Esophagus squamous epithelium (tissue), 5 donors: Measurements from ENCODE around the gene SLC6A9. TPM values are rescaled to one million over a fixed set of nuclear protein-coding genes. Genes with fewer than 3 reads are reported as not detected.
A peak's percentile ranks its signal among the peaks of the same experiment; 100 is the strongest.

ENCODE experiments used
- DNase-seq: peaks from one replicate; lab custom pipeline; 2025; lab: John Stamatoyannopoulos, UW
- H3K27ac ChIP-seq, 4 donors: fragments of 200-600 bp; sonication (generic); one replicate each; pipeline ENCODE4 v1.5.1; 2016 to 2019; ENCODE audit warnings: mild to moderate bottlenecking in 1 of 4
- H3K27me3 ChIP-seq, 4 donors: fragments of 200-600 bp; sonication (generic); 1 replicate in 3 of 4; 2 replicates in 1 of 4; pipeline versions ENCODE4 v1.5.1 to v1.6.0; 2017 to 2021; ENCODE audit warnings: antibody characterized with exemption in 1 of 4
- H3K36me3 ChIP-seq, 3 donors: fragments of 200-600 bp; sonication (generic); one replicate each; pipeline ENCODE4 v1.5.1; 2016 to 2019
- H3K4me1 ChIP-seq, 3 donors: fragments of 200-600 bp; sonication (generic); one replicate each; pipeline ENCODE4 v1.5.1; 2017 to 2019
- H3K4me3 ChIP-seq, 4 donors: fragments of 200-600 bp; sonication (generic); 1 replicate in 3 of 4; 2 replicates in 1 of 4; pipeline ENCODE4 v1.5.1; 2016 to 2019; ENCODE audit warnings: mild to moderate bottlenecking in 2 of 4, moderate library complexity in 1 of 4
- H3K9me3 ChIP-seq, 3 donors: fragments of 200-600 bp; sonication (generic); one replicate each; pipeline ENCODE4 v1.5.1; 2016 to 2019
- POLR2A ChIP-seq, 4 donors: fragments of 450-650 bp; IDR thresholded peaks; one replicate each; pipeline ENCODE4 v1.6.1; 2017; ENCODE audit warnings: antibody characterized with exemption in 4 of 4, mild to moderate bottlenecking in 4 of 4, moderate library complexity in 3 of 4
- WGBS, 2 donors: methylation state at CpG; one replicate each; pipeline ENCODE4 v1.1.5; 2018; 5-methylcytosine and 5-hydroxymethylcytosine counted together
- intact Hi-C: fragments of 100-400 bp; cut with DNase I; formaldehyde crosslinking; loops from one replicate; pipeline ENCODE4 v1.15.0; 2022
- total RNA-seq, 4 donors: library from RNA; depleted of rRNA; stranded (reverse); fragments of >200 nt; gene quantifications; one replicate each; pipeline ENCODE4 v1.1.0, GENCODE V29; 2016
- TF ChIP-seq, protein P1 (sequence below), 6 experiments: fragments of 450-650 bp in 4 of 6; fragments of 200-600 bp in 2 of 6; sonication (generic) in 2 of 6; IDR thresholded peaks; one replicate each; pipeline ENCODE4 v1.5.1; 2016 to 2019; ENCODE audit warnings: antibody characterized with exemption in 6 of 6, mild to moderate bottlenecking in 4 of 6, moderate library complexity in 4 of 6
- donor health status: DM: yes; HTN: yes; CAD: no.

The SLC6A9 gene
- total RNA-seq, 4 donors from 2014 or later = 10.4 to 40.0 (median 23.2) TPM

DNA sequence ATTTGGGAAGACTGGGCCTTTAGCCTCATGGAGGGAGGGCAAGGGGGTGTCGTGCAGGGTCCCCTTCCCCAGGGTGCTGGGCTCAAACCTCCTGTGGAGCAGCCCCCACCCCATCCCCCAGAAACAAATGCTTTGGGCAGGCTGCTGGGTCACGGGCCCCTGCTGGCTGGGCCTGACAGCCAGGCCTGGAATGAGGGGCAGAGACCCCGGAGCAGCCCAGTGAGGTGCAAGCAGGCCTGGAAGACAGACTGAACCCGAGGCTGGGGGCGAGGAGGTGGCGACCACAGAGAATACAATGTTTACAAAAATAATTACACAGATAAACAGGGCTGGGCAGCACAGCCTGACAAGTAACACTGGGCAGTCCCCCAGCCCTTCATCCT lies 34.5 kb downstream of the SLC6A9 start:
- peaks cover 5 to 41% (median 12%) of the 10 kb centered on the region in 3 donors for H3K4me1 ChIP-seq
- peaks cover 0 to 47% (median 0%) of the 10 kb centered on the region in 3 donors for H3K36me3 ChIP-seq
- WGBS, 2 donors = 58 to 88% methylated on average over 2 to 4 of the region's 6 CpGs
- H3K9me3 ChIP-seq = no peaks in the 10 kb centered on the region
- H3K4me3 ChIP-seq = no peak overlapping the region
- DNase-seq = no peak
- intact Hi-C loops = no loop called here
- TF ChIP-seq, protein P1, sequence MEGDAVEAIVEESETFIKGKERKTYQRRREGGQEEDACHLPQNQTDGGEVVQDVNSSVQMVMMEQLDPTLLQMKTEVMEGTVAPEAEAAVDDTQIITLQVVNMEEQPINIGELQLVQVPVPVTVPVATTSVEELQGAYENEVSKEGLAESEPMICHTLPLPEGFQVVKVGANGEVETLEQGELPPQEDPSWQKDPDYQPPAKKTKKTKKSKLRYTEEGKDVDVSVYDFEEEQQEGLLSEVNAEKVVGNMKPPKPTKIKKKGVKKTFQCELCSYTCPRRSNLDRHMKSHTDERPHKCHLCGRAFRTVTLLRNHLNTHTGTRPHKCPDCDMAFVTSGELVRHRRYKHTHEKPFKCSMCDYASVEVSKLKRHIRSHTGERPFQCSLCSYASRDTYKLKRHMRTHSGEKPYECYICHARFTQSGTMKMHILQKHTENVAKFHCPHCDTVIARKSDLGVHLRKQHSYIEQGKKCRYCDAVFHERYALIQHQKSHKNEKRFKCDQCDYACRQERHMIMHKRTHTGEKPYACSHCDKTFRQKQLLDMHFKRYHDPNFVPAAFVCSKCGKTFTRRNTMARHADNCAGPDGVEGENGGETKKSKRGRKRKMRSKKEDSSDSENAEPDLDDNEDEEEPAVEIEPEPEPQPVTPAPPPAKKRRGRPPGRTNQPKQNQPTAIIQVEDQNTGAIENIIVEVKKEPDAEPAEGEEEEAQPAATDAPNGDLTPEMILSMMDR (IDR thresholded peaks at IDR 0.05) = no peak
- no peak for TF ChIP-seq POLR2A (IDR thresholded peaks at IDR 0.05)
- H3K27me3 ChIP-seq = no peaks in the 10 kb centered on the region
- peak overlapping the region in 1 of 4 donors; percentile 16 for H3K27ac ChIP-seq

DNA sequence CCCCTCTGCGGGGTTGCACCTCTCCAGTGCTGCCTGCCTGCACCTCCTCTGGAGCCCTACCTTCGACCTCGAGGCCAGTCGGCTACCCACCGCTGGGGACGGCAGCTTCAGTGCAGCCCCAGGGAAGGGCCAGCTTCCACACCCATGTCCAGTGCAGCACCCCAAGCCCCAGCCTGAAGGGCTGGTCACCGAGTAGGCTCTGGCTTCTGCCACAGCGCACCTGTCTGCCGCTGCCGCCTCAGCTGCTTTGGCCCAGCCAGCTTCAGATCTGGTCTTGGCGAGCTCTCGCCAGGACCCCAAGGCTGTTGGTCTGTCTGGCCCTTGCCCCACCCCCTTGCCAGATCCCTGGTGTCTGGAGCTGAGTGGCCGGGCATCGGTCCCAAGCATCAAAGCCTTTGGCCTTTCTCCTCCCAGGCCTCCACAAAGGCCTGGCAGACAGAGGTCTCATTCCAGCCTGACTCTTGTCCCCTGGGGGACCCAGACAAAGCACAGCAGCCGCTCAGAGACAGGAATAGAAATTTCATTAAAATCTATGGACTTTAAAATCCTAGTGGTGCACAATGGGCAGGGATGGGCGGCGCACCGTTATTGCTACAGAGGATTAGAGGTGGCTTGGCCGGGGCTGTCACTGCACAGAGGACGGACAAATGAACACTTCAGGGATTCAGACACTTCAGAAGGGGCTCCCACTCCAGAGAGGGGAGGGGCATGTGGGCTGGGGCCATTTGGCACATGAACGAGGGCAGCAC lies 35.1 kb downstream of the SLC6A9 start:
- Histone ChIP-seq H3K4me3 (no peak overlapping the region), H3K36me3 (peaks cover 0 to 42% (median 0%) of the 10 kb centered on the region in 3 donors), H3K27me3 (no peaks in the 10 kb centered on the region), H3K27ac (peak overlapping the region in 1 of 4 donors; percentile 16), H3K4me1 (peaks cover 7 to 47% (median 12%) of the 10 kb centered on the region in 3 donors), H3K9me3 (no peaks in the 10 kb centered on the region)
- no peak for TF ChIP-seq POLR2A (IDR thresholded peaks at IDR 0.05)
- TF ChIP-seq, protein P1 (IDR thresholded peaks at IDR 0.05) = no peak
- 55 to 83% methylated on average over 5 to 14 of the region's 21 CpGs for WGBS, 2 donors
- no peak for DNase-seq
- intact Hi-C loops = no loop called here

DNA sequence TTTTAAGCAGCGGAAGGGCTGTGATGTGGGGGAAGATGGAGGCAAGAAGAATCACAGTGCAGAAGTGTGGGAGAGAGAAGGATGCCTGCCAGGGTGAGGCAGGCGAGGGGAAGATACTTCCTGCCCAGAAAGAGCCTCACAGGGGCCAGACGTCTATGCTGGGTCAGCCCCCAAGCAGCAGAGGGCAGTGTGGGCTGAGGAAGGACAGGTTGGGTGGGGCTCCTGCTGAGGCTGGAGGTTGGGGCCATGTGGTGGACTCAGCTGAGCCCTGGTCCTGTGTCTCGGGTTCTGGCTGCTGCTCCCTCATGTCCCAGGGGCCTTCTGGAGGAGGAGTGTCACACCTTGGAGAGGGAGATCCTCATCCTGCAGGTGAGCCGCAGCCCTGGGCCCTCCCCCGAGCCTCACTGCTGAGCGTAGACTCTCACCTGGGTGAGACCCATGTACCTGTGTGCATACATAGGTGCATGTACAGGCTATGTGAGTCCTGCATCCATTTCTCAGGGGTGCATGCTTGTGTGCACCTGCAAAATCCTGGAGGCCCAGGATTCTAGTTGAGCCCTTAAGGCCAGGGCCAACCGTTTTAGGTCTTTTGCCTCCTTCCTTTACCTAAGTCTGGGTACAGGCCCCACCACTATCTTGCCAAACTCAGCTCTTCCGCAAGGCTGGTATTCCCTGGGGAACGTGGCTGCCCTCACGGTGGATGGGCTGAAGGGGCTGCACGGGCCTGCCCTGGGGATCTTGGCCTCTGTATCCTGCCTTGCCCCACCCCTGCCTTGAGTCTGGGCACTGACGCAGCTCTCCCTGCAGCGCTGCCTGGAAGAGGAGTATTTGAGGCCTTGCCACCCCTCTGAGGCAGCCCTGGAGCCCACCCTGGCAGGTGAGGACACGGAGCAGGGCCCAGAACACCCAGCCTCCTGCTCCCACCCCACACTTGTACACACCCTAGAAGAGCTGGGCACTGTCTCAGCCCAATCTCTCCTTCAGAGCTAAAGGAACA lies 36.2 kb downstream of the SLC6A9 start:
- H3K27ac ChIP-seq = no peak overlapping the region
- H3K36me3 ChIP-seq = peaks cover 0 to 31% (median 0%) of the 10 kb centered on the region in 3 donors
- no peaks in the 10 kb centered on the region for H3K27me3 ChIP-seq
- 50 to 78% methylated on average over 3 to 6 of the region's 15 CpGs for WGBS, 2 donors
- TF ChIP-seq, protein P1 (IDR thresholded peaks at IDR 0.05) = no peak
- no peak for TF ChIP-seq POLR2A (IDR thresholded peaks at IDR 0.05)
- no peak overlapping the region for H3K4me3 ChIP-seq
- DNase-seq = no peak
- peaks cover 12 to 56% (median 20%) of the 10 kb centered on the region in 3 donors for H3K4me1 ChIP-seq
- H3K9me3 ChIP-seq = no peaks in the 10 kb centered on the region
- intact Hi-C loops = no loop called here

DNA sequence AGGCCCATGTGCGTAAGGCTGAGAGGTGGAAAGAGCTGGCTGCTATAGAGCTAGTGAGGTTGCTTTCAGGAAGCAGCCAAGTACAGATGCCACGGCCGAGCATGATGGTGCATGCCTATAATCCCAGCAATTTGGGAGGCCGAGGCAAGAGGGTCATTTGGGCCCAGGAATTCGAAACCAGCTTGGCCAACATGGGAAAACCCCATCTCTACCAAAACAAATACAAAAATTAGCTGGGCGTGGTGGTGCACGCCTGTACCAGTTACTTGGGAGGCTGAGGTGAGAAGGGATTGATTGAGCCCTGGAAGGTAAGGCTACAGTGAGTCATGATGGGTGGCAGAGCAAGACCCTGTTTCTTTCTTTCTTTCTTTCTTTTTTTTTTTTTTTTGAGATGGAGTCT lies 37.2 kb downstream of the SLC6A9 start:
- Histone ChIP-seq H3K4me1 (peaks cover 12 to 52% (median 20%) of the 10 kb centered on the region in 3 donors), H3K27me3 (no peaks in the 10 kb centered on the region), H3K36me3 (peaks cover 0 to 21% (median 0%) of the 10 kb centered on the region in 3 donors), H3K4me3 (no peak overlapping the region), H3K9me3 (no peaks in the 10 kb centered on the region), H3K27ac (peak overlapping the region in 1 of 4 donors; percentile 61)
- intact Hi-C loops = no loop called here
- DNase-seq = no peak
- WGBS, 2 donors = 36 to 47% methylated on average over 6 to 7 of the region's 7 CpGs
- TF ChIP-seq, protein P1 (IDR thresholded peaks at IDR 0.05) = no peak
- no peak for TF ChIP-seq POLR2A (IDR thresholded peaks at IDR 0.05)
